ENCODE data around the gene ZNFX1.

- no peak for TF ChIP-seq EZH2 (optimal IDR thresholded peaks at IDR 0.05; ENCODE audit: low read depth, low read length)
- TF ChIP-seq CTCF (IDR thresholded peaks at IDR 0.05; ENCODE audit: low read length), result no peak
Observed at GRCh38 chr20:49270736-49271135, 7.1 kb downstream of the ZNFX1 start.
